Measurements from ENCODE around the gene MTMR6. TPM values are rescaled to one million over a fixed set of nuclear protein-coding genes. Genes with fewer than 3 reads are reported as not detected.

The MTMR6 gene
- total RNA-seq, 1 donor from 2014 or later, result 6.4 TPM

- Histone ChIP-seq H3K27me3 (no peaks in the 10 kb centered on the region), H3K27ac (no peak overlapping the region), H3K9me3 (no peaks in the 10 kb centered on the region), H3K4me1 (no peaks in the 10 kb centered on the region), H3K36me3 (peaks cover 18 to 59% of the 10 kb centered on the region in 2 donors), H3K4me3 (no peak overlapping the region)
- intact Hi-C loops (cut with DNase I), result no loop called here
- TF ChIP-seq CTCF (IDR thresholded peaks at IDR 0.05), result no peak
- DNase-seq (ENCODE audit: low spot score in 2 of 2), result no peak
Observed at GRCh38 chr13:25252225-25252624, 35.1 kb downstream of the MTMR6 start.

- no peaks in the 10 kb centered on the region for H3K27me3 ChIP-seq
- no peak overlapping the region for H3K27ac ChIP-seq
- no peak overlapping the region for H3K4me3 ChIP-seq
- no peak for DNase-seq (ENCODE audit: low spot score in 2 of 2)
- intact Hi-C loops (cut with DNase I), result no loop called here
- no peak for TF ChIP-seq CTCF (IDR thresholded peaks at IDR 0.05)
- H3K36me3 ChIP-seq, result peaks cover 12 to 34% of the 10 kb centered on the region in 2 donors
- no peaks in the 10 kb centered on the region for H3K4me1 ChIP-seq
- no peaks in the 10 kb centered on the region for H3K9me3 ChIP-seq
Observed at GRCh38 chr13:25249001-25249543, 38.2 kb downstream of the MTMR6 start.

- DNase-seq (ENCODE audit: low spot score in 2 of 2), result no peak
- H3K27me3 ChIP-seq, result no peaks in the 10 kb centered on the region
- no peak for TF ChIP-seq CTCF (IDR thresholded peaks at IDR 0.05)
- H3K27ac ChIP-seq, result no peak overlapping the region
- intact Hi-C loops (cut with DNase I), result no loop called here
- H3K4me3 ChIP-seq, result no peak overlapping the region
- H3K4me1 ChIP-seq, result no peaks in the 10 kb centered on the region
- peaks cover 5 to 34% of the 10 kb centered on the region in 2 donors for H3K36me3 ChIP-seq
- no peaks in the 10 kb centered on the region for H3K9me3 ChIP-seq
Observed at GRCh38 chr13:25248071-25248470, 39.2 kb downstream of the MTMR6 start.

GRCh38 chr13:25247360-25247759, 39.9 kb downstream of the MTMR6 start:
- Histone ChIP-seq H3K9me3 (no peaks in the 10 kb centered on the region), H3K4me3 (no peak overlapping the region), H3K4me1 (no peaks in the 10 kb centered on the region), H3K27ac (no peak overlapping the region), H3K36me3 (peaks cover 5 to 27% of the 10 kb centered on the region in 2 donors), H3K27me3 (no peaks in the 10 kb centered on the region)
- intact Hi-C loops (cut with DNase I), result no loop called here
- no peak for DNase-seq (ENCODE audit: low spot score in 2 of 2)
- no peak for TF ChIP-seq CTCF (IDR thresholded peaks at IDR 0.05)

- intact Hi-C loops (cut with DNase I), result no loop called here
- no peak for DNase-seq (ENCODE audit: low spot score in 2 of 2)
- no peak overlapping the region for H3K4me3 ChIP-seq
- H3K27ac ChIP-seq, result no peak overlapping the region
- H3K27me3 ChIP-seq, result no peaks in the 10 kb centered on the region
- peaks cover 0 to 10% of the 10 kb centered on the region in 2 donors for H3K36me3 ChIP-seq
- no peaks in the 10 kb centered on the region for H3K4me1 ChIP-seq
- no peak for TF ChIP-seq CTCF (IDR thresholded peaks at IDR 0.05)
- H3K9me3 ChIP-seq, result peaks cover 0 to 3% of the 10 kb centered on the region in 2 donors
Observed at GRCh38 chr13:25244123-25244522, 43.2 kb downstream of the MTMR6 start.

GRCh38 chr13:25242956-25243355, 44.3 kb downstream of the MTMR6 start:
- Histone ChIP-seq H3K9me3 (peaks cover 0 to 3% of the 10 kb centered on the region in 2 donors), H3K27me3 (no peaks in the 10 kb centered on the region), H3K27ac (no peak overlapping the region), H3K4me3 (no peak overlapping the region), H3K4me1 (no peaks in the 10 kb centered on the region), H3K36me3 (peaks cover 0 to 7% of the 10 kb centered on the region in 2 donors)
- no peak for DNase-seq (ENCODE audit: low spot score in 2 of 2)
- intact Hi-C loops (cut with DNase I), result no loop called here
- TF ChIP-seq CTCF (IDR thresholded peaks at IDR 0.05), result no peak

Measured in ascending aorta (tissue), 2 donors.